ENCODE results near the gene TRPM5.

TRPM5 gene

DNA sequence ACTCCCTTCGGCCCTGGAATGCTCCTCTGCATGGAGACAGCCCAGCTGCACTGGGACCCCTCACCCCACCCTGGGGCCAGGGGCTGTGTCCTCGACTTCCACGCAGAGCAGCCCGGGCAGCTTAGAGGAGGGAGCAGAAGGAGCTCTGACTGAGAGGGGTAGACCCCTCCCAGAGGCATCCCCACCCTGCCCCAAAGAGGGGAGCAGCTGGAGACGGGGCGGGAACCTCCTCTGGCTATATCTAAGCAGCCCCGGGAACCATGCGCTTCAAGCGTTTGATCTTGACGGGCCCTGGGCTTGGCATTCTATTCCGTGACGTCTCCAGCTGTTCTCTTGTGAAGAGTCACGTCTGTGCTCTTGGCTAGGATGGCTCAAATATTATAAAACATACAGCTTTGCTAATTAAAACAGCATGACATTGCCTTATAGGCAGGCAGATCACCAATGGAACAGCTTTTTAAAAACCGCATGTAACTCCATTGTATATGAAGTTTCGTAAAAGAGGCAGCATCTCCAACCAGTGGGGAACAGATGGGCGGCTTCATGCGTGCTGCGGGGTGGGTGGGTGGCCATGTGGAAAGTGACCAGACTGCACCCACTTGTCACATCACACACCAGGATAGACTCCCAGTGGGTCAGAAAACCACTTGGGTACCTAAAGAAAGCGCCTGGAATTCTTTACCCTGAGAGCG is 8.2 kb upstream of the TRPM5 start:
- DNase-seq (ENCODE audit: low spot score) = no peak

DNA sequence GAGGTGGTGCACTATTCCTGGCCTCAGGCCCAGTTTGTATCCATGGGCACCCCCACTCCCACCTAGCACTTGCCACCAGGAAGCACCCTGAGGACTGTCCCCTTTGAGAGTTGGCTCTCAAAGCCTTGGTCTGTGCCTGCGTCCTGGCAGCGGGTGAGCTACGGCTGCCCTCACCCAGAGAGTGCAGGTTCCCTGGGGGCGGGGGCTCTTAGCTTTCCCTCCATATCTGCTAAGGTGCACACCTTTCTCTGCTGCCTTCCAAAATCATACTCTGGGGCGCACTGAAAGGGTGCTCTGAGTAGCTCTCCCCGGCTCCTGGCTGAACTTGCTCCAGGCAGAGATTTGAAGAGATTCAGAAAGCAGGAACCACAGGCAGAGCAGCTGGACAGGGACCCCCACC is 7.6 kb upstream of the TRPM5 start:
- no peak for DNase-seq (ENCODE audit: low spot score)

DNA sequence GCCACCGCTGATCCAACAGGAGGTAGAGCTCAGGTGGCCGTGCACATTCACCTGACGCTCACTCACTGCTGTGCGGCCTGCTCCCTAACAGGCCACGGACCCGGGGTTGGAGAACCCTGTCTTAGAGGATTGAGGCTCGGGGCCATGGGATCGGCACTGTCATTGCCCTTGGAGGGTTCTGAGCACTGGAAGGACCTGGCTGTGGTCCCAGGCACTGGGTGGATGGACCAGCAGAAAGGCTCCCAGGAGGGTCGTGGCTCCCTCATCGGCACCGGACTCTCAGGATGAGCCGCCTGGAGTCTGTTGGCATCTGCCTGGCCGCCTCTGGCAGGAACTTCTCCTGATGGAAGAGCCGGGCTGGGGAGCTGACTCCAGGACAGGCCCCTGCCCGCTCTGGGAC is 7.0 kb upstream of the TRPM5 start:
- no peak for DNase-seq (ENCODE audit: low spot score)

DNA sequence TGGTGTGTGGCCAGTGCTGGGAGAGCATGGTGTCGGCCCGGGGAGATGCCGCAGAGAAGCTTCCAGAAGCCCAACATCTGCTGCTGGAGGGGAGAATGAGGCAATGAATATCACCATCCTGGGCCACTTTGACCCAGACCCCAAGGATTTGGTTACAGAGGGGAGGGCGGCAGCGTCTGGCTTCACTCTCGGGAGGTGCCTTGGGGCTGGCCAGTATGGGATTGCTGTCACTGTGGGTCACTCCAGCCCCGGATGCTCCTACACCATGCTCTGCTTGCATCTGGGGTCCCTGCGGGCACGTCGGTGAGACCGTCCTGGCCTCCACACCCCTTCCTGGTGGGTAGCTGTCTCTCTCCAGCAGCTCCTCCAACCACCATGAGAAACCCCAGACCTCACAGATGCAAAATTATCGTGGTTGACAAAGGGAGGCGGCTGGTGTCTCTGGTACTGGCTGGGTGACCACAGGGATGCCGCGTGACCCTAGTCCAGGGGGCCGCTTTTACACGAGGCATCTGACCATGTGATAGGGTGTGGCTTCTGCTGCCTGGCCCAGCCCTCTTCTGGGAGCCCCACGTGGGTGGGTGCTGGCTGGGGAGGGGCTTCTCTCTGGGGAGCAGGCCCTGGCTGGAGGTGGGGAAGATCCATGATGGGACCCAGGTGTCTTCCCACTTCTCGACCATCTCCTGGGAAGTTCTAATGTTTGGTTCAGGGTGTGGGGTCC is 6.2 kb upstream of the TRPM5 start:
- DNase-seq (ENCODE audit: low spot score) = no peak

DNA sequence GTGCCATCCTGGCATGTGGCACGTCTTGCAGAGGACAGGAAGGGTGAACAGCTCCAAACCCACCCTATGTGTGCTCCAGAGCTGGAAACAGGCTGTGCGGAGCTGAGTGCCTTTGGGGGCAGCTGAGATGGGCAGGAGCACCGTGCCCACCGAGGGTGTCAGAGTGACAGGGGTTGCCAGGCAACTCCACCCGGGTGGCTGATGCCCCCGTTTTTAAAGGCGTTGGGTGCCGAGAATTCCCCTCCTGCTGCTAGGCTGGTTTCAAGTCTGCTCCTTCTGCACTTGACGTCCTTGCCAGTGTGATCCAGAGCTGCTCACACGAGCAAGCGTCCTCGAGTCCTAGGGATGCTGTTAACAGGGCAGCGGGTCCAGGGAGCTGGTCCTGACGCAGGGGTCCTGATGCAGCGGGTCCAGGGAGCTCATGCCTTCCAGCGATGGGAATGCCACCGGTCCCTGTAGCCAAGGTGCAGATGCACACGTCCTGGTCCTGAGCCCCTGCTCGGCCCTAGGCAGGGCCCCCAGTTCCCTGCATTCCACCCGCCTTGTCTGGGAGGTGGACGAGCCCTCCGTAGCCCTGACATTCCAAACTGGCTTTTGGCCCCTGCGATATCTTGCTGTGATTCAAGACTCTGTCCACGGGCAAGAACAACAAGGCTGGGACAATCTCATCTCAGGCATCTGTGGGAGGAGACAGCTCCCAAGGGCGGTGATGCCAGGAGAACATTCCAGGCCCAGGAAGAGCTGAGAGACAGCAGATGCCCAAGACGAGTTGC is 5.4 kb upstream of the TRPM5 start:
- DNase-seq (ENCODE audit: low spot score) = no peak

DNA sequence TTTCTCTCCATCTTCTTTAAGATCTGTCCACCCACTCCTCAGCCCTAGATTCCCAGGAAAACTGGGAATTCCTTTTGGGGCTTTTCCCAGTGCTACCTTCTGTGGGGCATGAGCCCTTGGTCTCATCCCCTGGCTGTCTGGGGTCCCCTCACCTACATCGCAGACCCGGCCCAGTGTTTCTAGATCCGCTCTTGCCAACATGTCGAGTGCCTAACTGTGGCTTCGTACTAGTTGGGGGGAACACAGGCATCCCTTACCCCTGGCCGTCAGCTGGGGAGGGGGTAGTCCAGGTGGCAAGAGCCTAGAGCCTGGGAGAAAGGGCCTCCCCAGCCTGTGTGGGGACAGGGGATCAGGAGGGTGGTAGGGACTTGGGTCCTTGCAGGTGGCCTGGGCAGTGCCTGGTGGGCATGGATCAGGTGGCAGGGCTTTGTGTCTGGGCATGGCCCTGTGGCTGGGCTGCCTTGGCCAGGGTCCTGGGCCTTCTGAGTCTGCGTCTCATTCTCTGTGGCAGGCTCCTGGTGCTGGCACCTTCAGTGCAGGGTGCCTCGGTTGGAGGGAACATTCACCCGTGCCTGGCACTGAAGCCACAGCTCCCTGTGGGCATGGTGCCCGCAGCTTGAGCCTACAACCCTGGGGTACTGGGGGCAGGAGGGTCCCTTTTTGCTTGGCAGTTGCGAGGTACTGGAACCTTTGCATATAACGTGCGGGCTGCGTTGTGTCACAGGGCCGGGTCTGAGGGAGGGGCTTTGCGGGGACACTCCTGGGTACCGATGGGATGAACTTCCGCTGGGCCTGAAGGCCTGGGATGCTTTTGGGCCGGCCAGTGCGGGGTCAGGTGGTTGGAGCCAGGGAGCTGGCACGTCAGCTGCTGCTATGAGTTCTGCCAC is 4.6 kb upstream of the TRPM5 start:
- DNase-seq (ENCODE audit: low spot score) = no peak

DNA sequence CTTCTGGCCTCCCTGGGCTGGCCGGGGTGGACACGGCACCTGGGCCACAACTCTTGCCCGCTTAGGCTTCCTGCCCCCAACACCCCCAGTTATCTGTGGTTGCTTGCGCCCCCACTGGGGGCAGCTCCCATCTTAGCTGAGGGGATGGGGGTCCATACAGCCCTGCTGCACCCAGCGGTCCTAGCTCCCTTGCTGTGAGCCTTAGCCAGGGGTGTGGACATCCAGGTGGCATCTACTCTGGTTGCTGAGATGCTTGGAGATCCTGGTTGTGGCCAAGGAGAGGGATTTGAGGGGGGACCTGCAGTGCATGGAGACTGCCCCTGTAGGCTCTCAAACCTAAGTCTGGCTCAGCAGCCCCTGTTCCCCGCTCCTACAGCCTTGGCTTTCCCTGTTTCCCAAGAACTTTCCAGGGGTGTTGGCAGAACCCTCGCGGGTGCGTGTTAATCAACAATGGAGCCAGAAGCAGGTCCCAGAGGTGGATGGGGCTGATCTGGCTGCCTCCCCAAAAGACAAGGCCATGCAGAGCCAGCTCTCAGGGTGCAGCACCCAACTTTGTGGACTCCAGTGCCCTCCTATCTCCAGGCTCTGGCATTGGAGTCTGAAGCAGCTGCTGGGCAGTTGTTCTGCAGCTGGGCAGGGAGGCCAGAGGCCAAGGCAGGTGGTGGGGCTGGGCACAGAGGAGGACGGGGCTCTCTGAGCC is 3.8 kb upstream of the TRPM5 start:
- no peak for DNase-seq (ENCODE audit: low spot score)

DNA sequence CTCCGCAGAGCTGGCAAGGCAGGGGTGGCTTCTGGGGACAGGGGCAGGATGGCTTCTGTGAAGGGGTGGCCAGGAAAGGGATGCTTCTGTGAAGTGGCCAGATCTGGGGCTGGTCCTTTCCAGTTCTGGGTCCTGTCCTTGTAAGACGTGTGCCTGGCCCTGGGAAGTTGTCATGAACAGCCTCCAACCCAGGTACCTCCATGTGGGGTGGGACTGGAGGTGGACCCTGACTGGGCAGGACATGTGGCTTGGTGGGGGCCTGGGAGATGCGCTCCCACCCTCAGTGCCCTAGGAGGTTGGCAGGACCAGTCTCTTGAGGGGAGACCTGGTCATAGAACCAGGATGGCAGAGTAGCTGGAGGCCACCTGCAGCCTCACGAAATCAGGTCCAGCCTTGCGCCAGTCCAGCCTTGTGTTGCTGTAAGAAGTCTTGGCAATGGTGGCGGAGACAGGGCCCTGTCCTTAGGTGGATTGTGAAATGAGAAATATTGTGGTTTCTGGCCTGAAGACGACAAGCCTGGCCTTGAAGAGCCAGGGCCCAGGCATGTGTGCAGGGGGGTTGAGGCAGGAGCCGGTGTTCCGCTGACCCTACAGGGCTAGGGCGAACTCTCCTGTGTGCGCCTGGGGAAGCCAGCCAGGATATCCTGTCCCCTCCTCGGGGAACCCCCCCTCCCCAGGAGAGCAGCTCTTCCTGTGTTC is 3.1 kb upstream of the TRPM5 start:
- no peak for DNase-seq (ENCODE audit: low spot score)

DNA sequence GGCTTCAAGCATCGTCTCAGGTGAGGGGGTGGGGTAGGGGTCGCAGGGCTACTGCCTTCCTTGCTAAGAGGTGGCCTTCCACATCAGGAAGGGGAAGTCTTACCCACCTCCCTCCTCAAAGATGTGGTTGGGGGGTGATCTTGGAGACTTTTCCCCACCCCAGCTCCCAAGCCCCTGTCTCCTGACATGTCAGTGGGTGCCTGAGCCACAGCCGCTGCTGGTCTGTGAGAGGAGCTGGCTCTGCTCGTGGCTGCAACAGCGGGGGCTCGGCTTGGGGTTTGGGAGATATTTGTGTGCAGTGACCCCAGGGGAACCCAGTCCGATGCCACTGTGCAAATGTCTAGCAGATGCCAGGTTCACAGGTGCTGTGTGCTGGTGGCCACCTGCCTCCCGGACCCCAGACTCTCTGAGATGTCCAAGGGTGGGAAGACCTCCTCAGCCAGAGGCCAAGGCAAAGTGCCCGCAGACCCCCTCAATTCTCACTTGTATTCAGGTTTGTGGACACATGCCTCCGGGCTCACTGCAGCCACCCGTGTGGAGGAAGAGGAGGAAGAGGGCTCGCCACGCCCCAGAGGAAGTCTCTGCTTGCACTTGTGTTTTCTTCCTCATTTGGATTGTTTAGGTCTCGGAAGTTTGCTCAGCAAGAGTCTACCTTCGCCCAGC is 2.4 kb upstream of the TRPM5 start:
- DNase-seq (ENCODE audit: low spot score) = no peak

DNA sequence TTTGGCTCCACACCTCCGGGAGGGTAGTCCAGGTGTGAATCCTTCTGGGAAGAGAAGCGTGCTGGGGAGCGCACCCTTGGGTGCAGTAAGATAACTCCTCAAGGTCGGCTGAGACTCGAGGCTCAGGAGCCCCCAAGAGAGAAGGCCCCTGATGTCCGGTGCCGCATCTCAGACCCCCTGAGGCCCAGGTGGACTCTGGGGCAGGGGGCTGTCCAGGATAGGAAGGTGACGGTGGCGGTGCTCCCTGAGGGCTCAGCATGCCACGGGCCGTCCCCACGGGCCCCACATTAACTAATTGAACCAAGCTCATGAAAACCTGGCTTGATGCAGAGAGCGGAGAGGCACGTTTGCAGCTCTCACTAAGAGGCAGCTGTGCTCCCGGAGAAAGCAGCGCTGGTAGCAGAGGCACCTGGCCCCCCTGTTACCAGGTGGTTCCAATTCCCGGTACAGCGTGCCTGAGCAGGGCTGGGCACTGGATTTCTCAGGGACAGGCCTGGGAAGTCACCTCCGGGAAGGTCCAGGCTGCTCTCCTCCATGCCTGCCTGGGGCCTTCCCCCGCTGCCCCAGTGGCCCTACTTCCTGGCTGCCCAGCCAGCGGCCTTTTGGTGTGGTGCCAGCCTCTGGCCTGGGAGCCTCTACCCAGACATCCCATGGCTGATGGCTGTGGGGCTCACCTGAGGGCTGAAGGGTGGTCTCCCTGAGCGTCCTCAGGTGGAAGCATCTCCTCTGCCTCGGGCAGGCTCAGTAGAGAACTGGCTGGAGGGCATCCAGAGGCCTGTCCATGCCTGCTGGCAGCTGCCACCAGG is 1.6 kb upstream of the TRPM5 start:
- no peak for DNase-seq (ENCODE audit: low spot score)

DNA sequence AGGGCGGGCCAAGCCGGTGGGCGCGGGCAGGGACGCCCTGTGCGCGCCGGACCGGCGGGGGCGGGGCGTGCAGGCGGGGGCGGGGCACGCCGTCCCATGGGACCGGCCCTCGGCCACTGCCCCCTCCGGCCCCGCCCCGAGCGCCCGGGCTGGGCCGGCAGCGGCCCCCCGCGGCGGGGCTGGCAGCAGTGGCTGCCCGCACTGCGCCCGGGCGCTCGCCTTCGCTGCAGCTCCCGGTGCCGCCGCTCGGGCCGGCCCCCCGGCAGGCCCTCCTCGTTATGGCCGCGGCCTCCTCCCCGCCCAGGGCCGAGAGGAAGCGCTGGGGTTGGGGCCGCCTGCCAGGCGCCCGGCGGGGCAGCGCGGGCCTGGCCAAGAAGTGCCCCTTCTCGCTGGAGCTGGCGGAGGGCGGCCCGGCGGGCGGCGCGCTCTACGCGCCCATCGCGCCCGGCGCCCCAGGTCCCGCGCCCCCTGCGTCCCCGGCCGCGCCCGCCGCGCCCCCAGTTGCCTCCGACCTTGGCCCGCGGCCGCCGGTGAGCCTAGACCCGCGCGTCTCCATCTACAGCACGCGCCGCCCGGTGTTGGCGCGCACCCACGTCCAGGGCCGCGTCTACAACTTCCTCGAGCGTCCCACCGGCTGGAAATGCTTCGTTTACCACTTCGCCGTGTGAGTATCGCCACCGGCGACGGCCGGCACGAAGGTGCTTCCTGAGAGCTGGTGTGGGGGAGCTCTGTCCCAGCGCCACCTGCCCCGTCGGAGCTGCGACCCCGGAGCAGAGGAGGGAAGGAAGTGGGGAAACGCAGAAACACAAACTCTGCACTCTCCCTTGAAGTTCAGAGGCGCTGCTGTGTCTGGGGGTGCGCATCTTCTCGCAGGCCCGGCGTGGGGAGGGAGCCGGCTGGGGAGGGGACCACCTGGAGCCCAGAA is 769 bp upstream of the TRPM5 start, which contains the start of gene KCNQ1:
Gene KCNQ1, plus strand, starts transcription at position 188 of the 925 bp plus-strand sequence. Its CDS starts 91 bp downstream, at position 279.
- no peak for DNase-seq (ENCODE audit: low spot score)

DNA sequence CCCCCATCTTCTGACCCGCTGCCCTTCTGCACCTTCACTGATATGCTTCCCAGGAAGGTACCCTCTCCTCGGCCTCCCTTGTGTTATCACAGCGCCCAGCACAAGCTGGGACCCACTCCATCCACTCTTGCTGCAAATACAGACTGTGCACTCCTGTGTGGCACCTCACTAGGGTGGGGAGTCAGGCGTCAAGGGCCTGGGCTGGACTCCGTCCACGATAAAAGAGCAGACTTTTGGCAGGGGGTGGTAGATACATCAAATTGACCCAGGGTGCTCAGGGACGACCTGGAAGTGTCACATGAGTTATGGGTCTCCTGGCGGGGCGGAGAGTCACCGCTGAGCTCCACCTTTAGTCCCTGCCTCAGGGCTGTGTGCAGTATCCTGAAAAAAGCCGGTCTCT is 908 bp downstream of the TRPM5 start:
- DNase-seq (ENCODE audit: low spot score) = no peak

DNA sequence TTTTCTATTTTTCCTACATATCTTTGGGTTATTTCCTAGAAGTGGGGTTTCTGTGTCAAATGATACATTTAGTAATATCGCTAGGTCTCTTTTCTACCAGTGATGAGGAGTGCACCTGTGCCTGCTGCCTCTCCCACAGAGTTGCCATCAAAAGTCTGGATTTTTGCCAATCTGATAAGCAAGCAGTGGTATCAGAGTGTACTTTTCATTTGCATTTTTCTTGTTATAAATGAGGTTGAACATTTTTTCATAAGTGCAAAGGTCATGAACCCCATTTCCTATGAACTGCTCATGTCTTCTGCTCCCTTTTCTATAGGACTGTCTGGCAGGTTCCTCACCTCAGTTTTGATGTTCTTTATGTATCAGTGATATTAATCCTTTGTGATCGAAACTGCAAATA is 1.7 kb downstream of the TRPM5 start:
- no peak for DNase-seq (ENCODE audit: low spot score)

DNA sequence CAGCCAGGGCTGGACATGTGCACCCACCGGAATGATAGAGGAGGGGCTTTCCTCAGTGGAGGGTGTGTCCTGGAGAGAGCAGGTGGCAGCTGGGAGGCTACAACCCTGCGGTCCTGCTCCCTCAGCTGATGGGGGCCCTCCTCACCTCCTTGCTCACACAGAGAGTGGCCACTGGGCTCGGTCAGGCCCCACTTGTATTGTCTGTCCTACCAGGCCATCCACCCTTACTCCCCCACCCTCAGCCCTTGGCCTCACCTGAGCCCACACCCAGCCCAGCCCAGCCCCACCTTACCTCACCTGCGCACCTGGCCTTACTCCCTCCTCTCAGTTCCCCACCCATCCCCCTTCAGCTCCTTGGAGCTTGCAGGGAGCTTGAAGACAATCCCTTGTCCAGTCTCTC is 3.1 kb downstream of the TRPM5 start:
- DNase-seq (ENCODE audit: low spot score) = no peak

DNA sequence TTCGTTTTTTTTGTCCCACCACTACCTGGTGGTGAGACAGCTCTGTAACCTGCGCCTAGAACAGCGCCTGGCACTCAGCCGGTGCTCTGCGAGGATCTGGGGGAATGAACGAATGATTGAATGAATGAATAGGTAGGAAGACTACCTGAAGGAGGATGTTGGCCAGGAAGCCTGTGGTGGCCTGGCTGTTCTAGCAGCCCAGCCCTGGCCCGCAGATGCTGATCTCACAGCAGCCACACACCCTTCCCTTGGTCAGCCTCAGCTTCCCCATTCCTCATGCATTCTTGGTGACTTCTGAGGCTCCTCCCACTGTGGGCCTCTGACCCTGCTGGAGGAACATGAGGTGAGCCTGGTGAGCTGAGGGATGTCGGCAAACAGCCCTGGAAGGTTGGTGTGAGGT is 3.7 kb downstream of the TRPM5 start:
- DNase-seq (ENCODE audit: low spot score) = no peak

DNA sequence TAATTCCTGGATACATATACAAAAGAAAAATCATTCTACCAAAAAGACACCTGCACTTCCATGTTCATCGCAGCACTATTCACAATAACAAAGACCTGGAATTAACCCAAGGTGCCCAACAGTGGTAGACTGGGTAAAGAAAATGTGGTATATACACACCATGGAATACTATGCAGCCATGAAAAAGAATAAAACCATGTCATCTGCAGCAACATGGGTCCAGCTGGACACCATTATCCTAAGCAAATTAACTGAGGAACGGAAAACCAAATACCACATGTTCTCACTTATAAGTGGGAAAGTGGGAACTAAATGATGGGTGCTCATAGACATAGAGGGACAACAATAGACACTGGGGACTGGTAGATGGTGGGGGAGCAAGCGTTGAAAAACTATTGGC is 4.5 kb downstream of the TRPM5 start:
- DNase-seq (ENCODE audit: low spot score) = no peak

DNA sequence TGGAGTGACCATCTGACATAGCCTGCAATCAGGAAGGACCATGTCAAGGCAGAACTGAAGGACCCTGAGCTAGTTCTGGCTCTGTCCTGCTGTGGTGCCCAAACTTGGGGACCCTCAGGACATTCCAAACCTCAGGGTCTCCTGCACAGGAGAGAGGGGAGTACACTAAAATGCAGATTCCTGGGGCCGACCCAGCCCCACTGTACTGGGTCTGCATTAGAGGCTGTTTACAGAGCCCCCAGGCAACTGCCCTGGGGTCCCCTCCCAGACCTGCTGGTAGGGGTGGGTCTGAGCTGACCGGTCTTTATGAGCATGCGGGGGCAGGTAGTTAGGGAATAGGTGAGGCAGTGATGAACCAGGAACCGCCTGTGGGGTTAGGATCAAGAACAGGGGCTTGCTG is 6.8 kb downstream of the TRPM5 start:
- DNase-seq (ENCODE audit: low spot score) = no peak

DNA sequence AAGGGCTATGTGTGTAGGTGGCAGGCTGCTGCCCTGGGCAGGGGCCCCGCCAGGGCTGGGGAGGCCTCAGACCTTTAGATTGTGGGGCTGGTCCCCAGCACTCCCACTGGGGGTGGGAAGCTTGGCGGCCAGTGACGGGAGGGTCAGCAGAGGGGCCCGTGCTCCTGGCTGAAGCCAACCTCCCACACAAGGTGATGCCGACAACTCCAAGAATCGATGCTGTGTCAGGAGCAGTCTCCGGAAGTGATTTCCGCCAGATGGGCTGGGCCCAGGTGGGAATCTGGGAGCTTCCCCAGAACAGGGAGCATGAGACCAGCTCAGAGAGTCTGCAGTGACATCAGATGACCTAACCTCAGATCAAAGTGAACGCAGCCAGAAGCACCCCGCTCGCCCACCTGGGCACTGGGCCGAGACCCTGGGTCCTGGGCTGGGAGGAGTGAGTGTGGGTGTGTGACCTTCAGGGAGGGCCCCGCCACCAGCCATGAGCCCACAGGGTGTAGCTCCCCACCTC is 7.7 kb downstream of the TRPM5 start:
- no peak for DNase-seq (ENCODE audit: low spot score)

All from HuH-7.5 (cell line).